Loucy (cell line): Measurements from ENCODE around the gene FARP1.
"Not testable (repeated sequence)": the region's sequence is repeated elsewhere in the genome, so short reads cannot be mapped to it uniquely, and the experiment has no call there.

ENCODE experiments used
- H2AFZ ChIP-seq: fragments of 200-600 bp; sonication (generic); 2 replicates; pipeline ENCODE4 v1.6.0; 2016; ENCODE audit warnings: antibody characterized with exemption, mild to moderate bottlenecking, low read length, moderate library complexity
- H3F3A ChIP-seq: fragments of 200-600 bp; 2 replicates; pipeline ENCODE4 v1.6.0; 2016; ENCODE audit warnings: antibody characterized with exemption, low read depth, mild to moderate bottlenecking
- H3K27me3 ChIP-seq: fragments of 200-600 bp; sonication (generic); 2 replicates; pipeline ENCODE4 v1.6.1; 2014; ENCODE audit warnings: low read length, mild to moderate bottlenecking; ENCODE audit not compliant: insufficient read depth, poor library complexity, severe bottlenecking
- H3K36me3 ChIP-seq: fragments of 200-600 bp; sonication (generic); 2 replicates; pipeline ENCODE4 v1.6.1; 2016; ENCODE audit warnings: low read length; ENCODE audit not compliant: insufficient read depth
- H3K4me1 ChIP-seq: fragments of 200-600 bp; sonication (generic); 2 replicates; pipeline ENCODE4 v1.5.1; 2014; ENCODE audit warnings: low read length, mild to moderate bottlenecking; ENCODE audit not compliant: insufficient read depth, poor library complexity, severe bottlenecking
- H3K4me2 ChIP-seq: fragments of 200-600 bp; sonication (generic); 2 replicates; pipeline ENCODE4 v1.6.0; 2014; ENCODE audit warnings: antibody characterized with exemption, low read length, low read depth, mild to moderate bottlenecking; ENCODE audit not compliant: poor library complexity, severe bottlenecking
- H3K4me3 ChIP-seq: fragments of 200-600 bp; sonication (generic); 2 replicates; pipeline ENCODE4 v1.5.1; 2014; ENCODE audit warnings: low read length, mild to moderate bottlenecking, mixed read lengths; ENCODE audit not compliant: poor library complexity, severe bottlenecking
- H3K79me2 ChIP-seq: fragments of 200-600 bp; sonication (generic); 2 replicates; pipeline ENCODE4 v1.6.1; 2014; ENCODE audit warnings: low read length; ENCODE audit not compliant: insufficient read depth
- H3K9ac ChIP-seq: fragments of 200-600 bp; sonication (generic); 2 replicates; pipeline ENCODE4 v1.6.0; 2014; ENCODE audit warnings: mild to moderate bottlenecking, low read depth, low read length, moderate library complexity; ENCODE audit not compliant: poor library complexity, severe bottlenecking
- H3K9me2 ChIP-seq: fragments of 200-600 bp; sonication (generic); replicated peaks from 2 replicates; pipeline ENCODE4 v1.6.1; 2016; ENCODE audit warnings: low read depth, low read length, mixed read lengths
- H3K9me3 ChIP-seq: fragments of 200-600 bp; sonication (generic); 2 replicates; pipeline ENCODE4 v1.6.1; 2014; ENCODE audit warnings: mild to moderate bottlenecking, antibody characterized with exemption, low read length, low read depth; ENCODE audit not compliant: insufficient read depth
- H4K20me1 ChIP-seq: fragments of 200-600 bp; sonication (generic); 2 replicates; pipeline ENCODE4 v1.6.0; 2014; ENCODE audit warnings: antibody characterized with exemption, low read length, mild to moderate bottlenecking; ENCODE audit not compliant: insufficient read depth, poor library complexity, severe bottlenecking
- EZH2phosphoT487 ChIP-seq: fragments of 200-600 bp; IDR thresholded peaks from 2 replicates; pipeline ENCODE4 v1.6.1; 2018; ENCODE audit warnings: antibody characterized with exemption, mild to moderate bottlenecking, moderate library complexity, borderline replicate concordance
- TF ChIP-seq, protein P1 (sequence below): fragments of 200-600 bp; sonication (generic); conservative IDR thresholded peaks from 2 replicates; pipeline ENCODE4 v1.5.1; 2014; ENCODE audit warnings: mild to moderate bottlenecking, antibody characterized with exemption, low read length

FARP1 gene

DNA sequence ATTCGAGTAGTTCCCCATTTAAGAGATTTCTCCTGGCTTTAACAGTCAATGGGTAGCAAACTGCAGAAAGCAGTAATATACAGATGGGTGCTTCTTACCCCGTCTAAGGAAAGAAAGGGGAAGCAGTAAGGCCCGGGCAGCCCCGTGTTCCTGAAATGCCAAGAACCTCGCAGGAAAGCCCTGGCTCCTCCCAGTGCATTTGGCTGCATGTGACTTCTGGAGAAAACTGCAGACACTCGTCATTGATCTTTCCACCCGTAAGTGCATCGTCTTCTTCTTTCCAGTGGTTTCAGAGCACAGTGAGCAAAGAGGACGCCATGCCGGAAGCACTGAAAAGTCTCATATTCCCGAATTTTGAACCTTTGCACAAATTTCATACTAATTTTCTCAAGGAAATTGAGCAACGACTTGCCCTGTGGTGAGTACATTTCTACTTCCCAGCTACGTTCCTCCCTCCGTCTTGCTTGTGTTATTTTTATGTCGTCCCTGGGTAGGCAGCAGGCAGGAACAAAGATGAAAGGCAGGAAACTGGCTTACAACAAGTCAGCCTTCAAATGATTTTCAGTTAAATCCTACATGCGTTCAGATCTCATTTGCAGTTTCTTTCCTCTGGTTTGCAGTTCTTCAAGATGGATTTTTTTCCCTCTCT lies 268.8 kb downstream of the FARP1 start:
- H3F3A ChIP-seq: no peaks in the 10 kb centered on the region
- peaks cover 11% of the 10 kb centered on the region for H3K4me1 ChIP-seq
- H4K20me1 ChIP-seq: no peaks in the 10 kb centered on the region
- no peaks in the 10 kb centered on the region for H3K9me2 ChIP-seq
- no peak for TF ChIP-seq EZH2phosphoT487
- TF ChIP-seq, protein P1, sequence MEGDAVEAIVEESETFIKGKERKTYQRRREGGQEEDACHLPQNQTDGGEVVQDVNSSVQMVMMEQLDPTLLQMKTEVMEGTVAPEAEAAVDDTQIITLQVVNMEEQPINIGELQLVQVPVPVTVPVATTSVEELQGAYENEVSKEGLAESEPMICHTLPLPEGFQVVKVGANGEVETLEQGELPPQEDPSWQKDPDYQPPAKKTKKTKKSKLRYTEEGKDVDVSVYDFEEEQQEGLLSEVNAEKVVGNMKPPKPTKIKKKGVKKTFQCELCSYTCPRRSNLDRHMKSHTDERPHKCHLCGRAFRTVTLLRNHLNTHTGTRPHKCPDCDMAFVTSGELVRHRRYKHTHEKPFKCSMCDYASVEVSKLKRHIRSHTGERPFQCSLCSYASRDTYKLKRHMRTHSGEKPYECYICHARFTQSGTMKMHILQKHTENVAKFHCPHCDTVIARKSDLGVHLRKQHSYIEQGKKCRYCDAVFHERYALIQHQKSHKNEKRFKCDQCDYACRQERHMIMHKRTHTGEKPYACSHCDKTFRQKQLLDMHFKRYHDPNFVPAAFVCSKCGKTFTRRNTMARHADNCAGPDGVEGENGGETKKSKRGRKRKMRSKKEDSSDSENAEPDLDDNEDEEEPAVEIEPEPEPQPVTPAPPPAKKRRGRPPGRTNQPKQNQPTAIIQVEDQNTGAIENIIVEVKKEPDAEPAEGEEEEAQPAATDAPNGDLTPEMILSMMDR: no peak
- H3K9me3 ChIP-seq: no peaks in the 10 kb centered on the region
- no peaks in the 10 kb centered on the region for H3K27me3 ChIP-seq
- H3K9ac ChIP-seq: no peak overlapping the region
- peak overlapping the region; percentile 5 for H3K4me2 ChIP-seq
- no peaks in the 10 kb centered on the region for H3K36me3 ChIP-seq
- H2AFZ ChIP-seq: peak overlapping the region; percentile 79
- no peaks in the 10 kb centered on the region for H3K79me2 ChIP-seq
- no peak overlapping the region for H3K4me3 ChIP-seq

DNA sequence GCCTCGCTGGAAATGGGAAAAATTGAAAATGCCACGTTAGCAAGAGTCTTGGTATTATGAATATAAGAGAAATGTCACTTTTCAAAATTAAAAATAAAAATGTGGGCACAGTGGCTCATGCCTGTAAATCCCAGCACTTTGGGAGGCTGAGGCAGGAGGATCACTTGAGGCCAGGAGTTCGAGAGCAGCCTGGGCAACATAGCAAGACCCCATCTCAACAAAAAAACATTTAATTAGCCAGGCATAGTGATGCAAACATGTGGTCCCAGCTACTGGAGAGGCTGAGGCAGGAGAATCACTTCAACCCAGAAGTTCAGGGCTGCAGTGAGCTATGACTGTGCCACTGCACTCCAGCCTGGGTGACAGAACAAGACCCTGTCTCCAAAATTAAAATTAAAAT lies 270.4 kb downstream of the FARP1 start:
- not testable (repeated sequence) for H3K9ac ChIP-seq, H3K4me2 ChIP-seq, H3K4me3 ChIP-seq, H3K79me2 ChIP-seq, H3K36me3 ChIP-seq, H3K9me2 ChIP-seq, H3K27me3 ChIP-seq, H3F3A ChIP-seq, H2AFZ ChIP-seq, H4K20me1 ChIP-seq, H3K9me3 ChIP-seq
- H3K4me1 ChIP-seq: peaks cover 11% of the 10 kb centered on the region

DNA sequence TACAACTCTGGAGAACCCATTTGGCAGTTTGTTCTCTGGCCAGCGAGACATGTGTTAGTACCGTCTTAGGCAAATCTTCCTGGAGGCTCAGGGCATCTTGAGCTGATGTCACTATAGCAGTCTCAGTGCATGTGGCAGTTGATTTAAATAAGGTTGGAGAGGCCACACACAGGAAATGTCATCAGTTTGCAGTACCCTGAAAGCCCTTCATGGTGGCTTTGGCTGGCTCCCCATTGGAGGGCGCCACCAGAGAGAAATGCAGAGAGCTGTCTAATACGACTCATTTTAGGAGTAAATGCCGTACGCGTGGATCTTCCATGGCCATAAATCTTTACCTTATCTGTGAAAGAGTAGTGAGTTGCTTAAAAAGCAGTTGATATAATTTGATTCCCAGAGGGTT lies 270.9 kb downstream of the FARP1 start:
- H3K4me1 ChIP-seq: peaks cover 11% of the 10 kb centered on the region
- no peaks in the 10 kb centered on the region for H3K9me2 ChIP-seq
- H4K20me1 ChIP-seq: no peaks in the 10 kb centered on the region
- no peak overlapping the region for H3K9ac ChIP-seq
- H3F3A ChIP-seq: no peaks in the 10 kb centered on the region
- no peaks in the 10 kb centered on the region for H3K36me3 ChIP-seq
- no peak overlapping the region for H3K4me3 ChIP-seq
- no peaks in the 10 kb centered on the region for H3K79me2 ChIP-seq
- 0 out of 2 replicates have a peak overlapping the region, but pooled peaks have one; percentile 29 for H2AFZ ChIP-seq
- H3K4me2 ChIP-seq: no peak overlapping the region
- TF ChIP-seq, protein P1: peak; percentile 55
- TF ChIP-seq EZH2phosphoT487: no peak
- no peaks in the 10 kb centered on the region for H3K27me3 ChIP-seq
- H3K9me3 ChIP-seq: no peaks in the 10 kb centered on the region
